ENCODE data around the gene DHX29. TPM values are rescaled to one million over a fixed set of nuclear protein-coding genes. Genes with fewer than 3 reads are reported as not detected.

Gene DHX29, protein sequence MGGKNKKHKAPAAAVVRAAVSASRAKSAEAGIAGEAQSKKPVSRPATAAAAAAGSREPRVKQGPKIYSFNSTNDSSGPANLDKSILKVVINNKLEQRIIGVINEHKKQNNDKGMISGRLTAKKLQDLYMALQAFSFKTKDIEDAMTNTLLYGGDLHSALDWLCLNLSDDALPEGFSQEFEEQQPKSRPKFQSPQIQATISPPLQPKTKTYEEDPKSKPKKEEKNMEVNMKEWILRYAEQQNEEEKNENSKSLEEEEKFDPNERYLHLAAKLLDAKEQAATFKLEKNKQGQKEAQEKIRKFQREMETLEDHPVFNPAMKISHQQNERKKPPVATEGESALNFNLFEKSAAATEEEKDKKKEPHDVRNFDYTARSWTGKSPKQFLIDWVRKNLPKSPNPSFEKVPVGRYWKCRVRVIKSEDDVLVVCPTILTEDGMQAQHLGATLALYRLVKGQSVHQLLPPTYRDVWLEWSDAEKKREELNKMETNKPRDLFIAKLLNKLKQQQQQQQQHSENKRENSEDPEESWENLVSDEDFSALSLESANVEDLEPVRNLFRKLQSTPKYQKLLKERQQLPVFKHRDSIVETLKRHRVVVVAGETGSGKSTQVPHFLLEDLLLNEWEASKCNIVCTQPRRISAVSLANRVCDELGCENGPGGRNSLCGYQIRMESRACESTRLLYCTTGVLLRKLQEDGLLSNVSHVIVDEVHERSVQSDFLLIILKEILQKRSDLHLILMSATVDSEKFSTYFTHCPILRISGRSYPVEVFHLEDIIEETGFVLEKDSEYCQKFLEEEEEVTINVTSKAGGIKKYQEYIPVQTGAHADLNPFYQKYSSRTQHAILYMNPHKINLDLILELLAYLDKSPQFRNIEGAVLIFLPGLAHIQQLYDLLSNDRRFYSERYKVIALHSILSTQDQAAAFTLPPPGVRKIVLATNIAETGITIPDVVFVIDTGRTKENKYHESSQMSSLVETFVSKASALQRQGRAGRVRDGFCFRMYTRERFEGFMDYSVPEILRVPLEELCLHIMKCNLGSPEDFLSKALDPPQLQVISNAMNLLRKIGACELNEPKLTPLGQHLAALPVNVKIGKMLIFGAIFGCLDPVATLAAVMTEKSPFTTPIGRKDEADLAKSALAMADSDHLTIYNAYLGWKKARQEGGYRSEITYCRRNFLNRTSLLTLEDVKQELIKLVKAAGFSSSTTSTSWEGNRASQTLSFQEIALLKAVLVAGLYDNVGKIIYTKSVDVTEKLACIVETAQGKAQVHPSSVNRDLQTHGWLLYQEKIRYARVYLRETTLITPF (N-terminal part only)
- 20.7 and 21.1 TPM in 2 replicates for total RNA-seq

DNA sequence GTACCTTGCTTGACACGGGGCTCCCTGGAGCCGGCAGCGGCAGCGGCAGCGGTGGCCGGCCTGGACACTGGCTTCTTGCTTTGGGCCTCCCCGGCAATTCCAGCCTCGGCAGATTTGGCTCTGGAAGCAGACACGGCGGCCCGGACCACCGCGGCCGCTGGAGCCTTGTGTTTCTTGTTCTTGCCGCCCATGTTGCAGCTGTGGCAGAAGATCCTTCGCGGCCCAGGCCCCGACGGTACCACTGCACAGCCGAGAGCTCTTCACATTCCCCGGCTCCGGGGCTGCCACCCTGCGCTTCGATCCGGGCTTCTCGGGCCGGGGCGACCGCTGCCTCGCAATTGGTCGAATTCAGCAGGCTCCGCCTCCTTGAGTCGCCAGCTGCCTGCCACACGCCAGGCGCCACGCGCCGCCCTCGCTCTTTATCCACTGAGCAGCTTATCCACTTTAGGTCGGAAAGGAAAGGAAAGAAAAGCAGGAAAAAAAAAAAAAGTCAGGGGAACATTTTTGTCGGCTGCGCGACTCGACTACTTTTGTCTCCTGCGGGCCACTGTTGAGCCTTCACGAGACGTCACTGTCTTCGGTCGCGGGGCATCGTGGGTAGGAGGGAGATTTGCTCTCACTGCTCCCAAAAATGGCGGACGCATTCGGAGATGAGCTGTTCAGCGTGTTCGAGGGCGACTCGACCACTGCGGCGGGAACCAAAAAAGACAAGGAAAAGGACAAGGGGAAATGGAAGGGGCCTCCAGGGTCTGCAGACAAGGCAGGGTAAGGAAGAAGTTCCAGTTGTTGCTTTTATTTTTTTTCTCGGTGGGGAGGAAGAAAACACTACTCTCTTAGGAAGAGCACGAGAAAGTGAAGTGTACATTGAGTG is at the start of gene DHX29, which contains the start of gene MTREX:
Gene DHX29 (minus strand): TSS at position 312 of the 871 bp plus-strand sequence. CDS start 121 bp downstream, at position 191.
Gene MTREX (plus strand): TSS at position 607 of the 871 bp plus-strand sequence. CDS start 25 bp downstream, at position 632.
- intact Hi-C loops (cut with micrococcal nuclease), result loop anchor here (1.0 to 10.0 kb wide), 11 partner anchors 75 to 1867 kb away; partner anchors contain the start of genes ARL15, CCNO, GPBP1 and MAP3K1

DNA sequence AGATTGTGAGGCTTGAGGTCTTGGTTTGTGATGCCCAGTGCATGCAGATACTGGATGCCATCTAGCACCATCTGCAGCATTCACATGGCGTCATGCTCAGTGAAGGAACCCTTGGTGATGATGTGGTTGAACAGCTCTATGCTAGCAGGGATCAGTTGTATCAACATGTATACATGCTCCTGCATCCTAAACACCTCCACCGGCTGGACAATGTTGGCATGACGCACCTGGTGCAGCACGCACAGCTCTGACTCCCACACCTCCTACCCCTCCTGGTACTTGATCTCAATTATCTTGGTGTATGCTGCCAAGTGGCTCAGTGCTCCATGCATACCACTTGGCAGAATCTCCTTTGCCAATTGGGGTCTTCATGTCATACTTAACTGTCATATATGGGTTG is 49.4 kb upstream of the DHX29 start:
- intact Hi-C loops (cut with micrococcal nuclease), result no loop called here

DNA sequence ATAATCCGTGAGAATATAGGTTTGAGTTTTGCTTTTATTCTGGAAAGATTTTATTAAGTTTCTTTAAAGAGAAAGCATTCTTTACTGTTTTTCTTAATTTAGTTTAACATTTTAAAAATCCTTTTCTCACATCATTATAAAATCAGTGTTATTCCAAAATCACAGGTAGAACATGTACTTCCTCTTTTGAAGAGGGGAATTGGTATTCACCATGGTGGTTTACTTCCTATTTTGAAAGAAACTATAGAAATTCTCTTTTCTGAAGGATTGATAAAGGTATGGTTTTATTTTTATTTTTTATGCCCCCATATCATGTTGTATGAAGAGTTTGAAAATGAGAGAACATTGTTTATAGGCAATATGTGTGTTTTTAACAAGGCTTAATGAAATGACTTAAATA is 43.3 kb upstream of the DHX29 start:
- intact Hi-C loops (cut with micrococcal nuclease), result no loop called here

DNA sequence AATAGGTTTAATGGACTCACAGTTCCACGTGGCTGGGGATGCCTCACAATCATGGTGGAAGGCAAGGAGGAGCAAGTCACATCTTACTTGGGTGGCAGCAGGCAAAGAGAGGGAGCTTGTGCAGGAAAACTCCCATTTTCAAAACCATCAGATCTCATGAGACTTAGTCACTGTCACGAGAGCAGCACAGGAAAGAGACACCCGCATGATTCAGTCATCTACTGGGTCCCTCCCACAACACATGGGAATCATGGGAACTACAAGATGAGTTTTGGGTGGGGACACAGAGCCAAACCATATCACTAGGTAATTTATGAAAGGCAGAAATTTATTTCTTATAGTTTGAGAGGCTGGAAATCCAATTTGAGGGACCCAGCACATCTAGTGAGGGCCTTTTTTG is 40.3 kb upstream of the DHX29 start:
- intact Hi-C loops (cut with micrococcal nuclease), result no loop called here

DNA sequence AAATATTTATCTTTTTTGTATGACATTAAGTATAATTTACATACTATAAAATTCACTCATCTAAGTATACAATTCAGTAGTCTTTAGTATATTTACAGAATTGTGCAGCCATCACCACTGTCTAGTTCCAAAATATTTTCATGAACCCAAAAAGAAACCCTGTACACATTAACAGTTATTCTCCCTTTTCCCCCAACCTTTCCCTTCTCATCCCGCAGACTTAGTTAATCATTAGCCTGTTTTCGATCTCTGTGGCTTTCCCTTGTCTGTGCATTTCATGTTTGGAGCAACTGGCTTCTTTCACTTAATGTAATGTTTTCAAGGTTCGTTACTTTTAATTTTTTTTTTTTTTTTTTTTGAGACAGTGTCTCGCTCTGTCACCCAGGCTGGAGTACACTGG is 37.8 kb upstream of the DHX29 start:
- intact Hi-C loops (cut with micrococcal nuclease), result loop anchor here (2.0 kb wide), 1 partner anchor 173 kb away; the partner anchor contains the start of gene CDC20B

DNA sequence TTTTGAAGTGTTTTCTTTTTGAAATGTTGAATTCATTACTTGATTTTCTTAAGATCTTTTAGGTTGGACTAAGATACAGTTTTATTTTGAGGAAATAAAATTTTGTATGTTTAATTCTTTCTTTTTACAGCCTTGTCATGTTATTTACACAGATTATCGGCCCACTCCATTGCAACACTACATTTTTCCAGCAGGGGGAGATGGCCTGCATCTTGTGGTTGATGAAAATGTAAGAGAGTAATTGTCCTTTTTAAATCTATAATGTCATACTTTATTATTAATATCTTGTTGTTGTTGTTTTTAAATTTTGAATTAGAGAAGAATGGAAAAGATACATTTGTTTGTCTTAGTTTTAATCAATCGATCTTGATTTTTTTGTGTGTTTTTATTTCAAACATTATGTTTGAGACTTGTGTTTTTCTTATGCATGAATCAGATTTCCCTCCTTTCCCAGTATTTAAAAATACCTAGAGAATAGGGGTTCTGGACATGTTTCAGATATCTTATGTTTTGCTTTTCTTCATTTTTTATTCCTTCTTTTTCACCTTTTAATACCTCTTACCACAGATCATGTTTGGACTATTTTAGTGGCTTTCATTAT is 37.0 kb upstream of the DHX29 start:
- intact Hi-C loops (cut with micrococcal nuclease), result loop anchor here (1.0 to 5.0 kb wide), 5 partner anchors 19 to 347 kb away; partner anchors contain the start of genes CDC20B and PLPP1

DNA sequence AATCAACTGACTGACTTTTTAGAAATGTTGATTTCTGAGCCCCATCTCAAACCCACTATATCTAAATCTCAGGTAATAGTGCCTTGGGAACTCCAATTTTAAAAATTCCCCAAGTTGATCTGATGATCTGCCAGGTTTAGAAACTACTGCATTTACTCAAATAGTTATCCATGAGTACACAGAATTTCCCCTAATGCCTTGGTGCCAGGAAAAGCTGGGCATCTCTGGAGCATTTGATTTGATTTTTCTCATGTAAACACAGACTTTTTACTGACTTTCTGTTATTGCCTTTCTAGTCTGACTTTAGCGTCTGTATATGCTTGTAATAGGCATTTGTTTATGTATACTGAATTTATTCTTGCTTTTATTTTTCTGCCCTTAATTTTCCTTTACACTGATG is 36.1 kb upstream of the DHX29 start:
- intact Hi-C loops (cut with micrococcal nuclease), result loop anchor here (1.0 to 5.0 kb wide), 5 partner anchors 18 to 348 kb away; partner anchors contain the start of genes CDC20B and PLPP1

DNA sequence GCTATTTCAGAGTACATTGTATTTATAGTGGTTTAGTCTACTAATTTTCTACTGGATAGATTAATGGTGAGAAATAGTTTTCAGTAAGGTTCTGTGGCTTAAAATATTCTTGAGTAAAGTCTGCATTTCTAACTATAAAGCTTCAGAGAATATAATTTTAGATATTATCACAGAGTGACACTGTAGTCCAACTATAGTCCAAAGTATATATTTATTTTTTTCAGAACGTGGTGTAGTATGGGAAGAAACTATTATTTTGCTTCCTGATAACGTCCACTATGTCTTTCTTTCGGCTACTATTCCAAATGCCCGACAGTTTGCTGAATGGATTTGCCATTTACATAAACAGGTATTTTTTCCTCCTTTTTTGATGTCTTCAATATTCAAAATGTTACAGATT is 35.6 kb upstream of the DHX29 start:
- intact Hi-C loops (cut with micrococcal nuclease), result loop anchor here (5.0 kb wide), 1 partner anchor 64 kb away; no protein-coding TSS in a partner anchor

DNA sequence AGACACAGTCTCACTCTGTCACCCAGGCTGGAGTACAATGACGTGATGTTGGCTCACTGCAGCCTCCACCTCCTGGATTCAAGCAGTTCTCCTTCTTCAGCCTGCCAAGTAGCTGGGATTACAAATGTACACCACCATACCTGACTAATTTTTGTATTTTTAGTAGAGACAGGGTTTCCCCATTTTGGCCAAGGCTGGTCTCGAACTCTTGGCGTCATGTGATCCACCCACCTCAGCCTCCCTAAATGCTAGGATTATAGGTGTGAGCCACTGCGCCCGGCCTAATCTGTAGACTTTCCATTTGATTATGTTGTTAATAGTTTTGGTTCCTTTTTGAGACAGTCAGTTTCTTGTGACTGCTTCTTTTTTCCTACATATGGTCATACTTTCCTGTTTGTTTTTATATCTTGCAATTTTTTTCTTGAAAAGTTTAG is 31.3 kb upstream of the DHX29 start:
- intact Hi-C loops (cut with micrococcal nuclease), result no loop called here

DNA sequence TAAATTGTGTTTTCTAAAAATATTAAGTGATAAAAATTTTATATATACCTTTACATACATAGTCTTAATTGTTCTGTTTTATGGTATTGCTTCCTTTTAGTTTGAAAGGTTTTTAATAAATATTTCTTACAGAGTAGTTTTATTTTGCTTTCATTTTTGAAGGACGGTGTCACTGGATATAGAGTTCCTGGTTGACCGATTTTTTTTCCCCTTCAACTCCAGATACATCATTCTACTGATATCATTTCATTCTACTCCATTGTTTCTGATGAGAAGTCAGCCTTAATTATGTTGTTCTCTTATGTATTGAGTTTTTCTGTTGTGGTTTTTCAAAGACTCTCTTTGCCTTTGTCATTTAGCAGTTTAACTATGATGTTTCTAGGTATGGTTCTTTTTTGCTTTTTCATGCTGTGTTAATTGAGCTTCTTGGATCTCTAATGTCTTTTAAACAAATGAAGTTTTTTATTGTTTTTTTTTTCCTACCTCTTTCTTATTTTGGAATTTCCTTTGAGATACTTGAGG is 30.7 kb upstream of the DHX29 start:
- intact Hi-C loops (cut with micrococcal nuclease), result no loop called here

DNA sequence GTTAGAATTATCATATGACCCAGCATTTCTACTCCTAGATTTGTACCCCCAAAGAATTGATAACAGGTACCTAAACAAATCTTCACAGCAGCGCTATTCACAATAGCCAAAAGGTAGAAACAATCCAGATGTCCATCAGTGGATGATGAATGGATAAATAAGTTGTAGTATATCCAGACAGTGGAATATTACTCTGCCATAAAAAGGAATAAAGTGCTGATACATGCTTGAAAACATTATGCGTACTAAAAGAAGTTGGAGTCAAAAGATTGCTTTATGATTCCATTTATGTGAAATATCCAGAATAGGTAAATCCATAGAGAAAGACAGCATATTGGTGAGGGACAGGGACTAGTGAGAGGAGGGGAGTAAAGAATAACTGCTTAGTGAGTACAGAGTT is 26.3 kb upstream of the DHX29 start:
- intact Hi-C loops (cut with micrococcal nuclease), result no loop called here

DNA sequence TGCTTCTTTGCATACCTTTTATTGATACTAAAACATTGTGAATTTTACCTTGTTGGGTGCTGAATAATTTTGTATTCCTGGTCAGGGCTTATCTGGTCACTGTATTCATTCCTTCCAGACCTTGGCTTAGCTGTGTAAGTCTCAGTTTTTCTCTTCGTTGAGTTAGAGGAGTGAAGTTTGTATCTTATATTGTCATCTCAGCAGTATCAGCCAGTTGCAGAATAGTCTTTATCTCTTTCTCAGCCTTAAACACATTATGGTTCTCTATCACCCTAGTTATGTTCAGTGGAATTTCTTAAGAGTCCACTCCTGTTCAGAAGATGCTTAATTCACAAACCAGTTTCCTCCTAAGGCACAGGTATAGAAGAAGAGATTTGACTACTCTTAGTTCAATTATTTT is 25.5 kb upstream of the DHX29 start:
- intact Hi-C loops (cut with micrococcal nuclease), result no loop called here

DNA sequence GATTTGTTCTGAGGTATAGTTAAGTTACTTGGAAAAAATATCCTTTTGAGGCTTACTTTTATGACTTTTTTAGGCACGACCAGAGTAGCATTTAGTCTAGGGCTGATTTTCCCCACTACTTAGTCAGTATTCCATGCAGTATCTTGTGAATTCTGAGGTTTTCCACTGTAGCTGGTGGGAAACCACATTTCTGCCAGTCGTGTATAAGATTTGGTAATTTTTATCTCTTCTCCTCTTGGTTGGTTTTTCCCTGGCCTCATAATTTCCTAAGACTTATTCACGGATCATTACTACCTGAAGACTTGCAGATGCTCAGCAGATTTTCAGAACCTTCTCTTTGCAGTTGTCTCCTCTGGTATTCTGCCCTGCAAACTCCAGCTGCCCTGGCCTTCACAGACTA is 23.8 kb upstream of the DHX29 start:
- intact Hi-C loops (cut with micrococcal nuclease), result no loop called here

DNA sequence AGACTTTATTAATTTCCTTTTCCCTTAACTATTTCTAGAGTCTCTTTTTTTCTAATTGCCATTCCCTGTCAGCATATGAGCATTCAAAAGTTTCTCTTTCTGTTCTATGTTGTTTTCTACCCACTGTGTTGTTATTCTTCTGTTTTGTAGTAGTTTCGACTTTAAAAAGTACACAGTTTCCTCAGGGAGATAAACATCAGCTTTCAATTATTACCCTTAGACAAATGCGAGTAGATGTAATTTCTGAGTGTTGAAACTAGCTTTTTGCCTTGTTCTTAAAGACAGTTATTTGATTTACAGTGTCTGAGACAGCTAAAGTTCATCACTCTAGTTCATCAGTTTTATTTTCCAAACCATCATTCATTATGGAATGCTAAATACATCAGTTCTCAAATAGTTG is 19.8 kb upstream of the DHX29 start:
- intact Hi-C loops (cut with micrococcal nuclease), result no loop called here

DNA sequence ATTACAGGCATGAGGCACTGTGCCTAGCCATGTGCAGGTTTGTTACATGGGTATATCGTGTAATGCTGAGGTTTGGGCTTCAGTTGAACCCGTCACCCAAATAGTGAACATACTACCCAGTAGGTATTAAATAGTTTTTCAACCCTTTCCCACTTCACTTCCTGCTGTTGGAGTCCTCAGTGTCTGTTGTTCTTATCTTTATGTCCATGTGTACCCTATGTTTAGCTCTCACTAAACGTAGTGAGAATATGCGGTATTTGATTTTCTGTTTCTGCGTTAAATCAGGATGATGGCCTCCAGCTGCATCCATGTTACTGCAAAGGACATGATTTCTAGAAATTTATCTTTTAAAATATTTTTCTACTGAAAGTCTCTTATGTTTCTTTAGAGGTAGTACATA is 18.1 kb upstream of the DHX29 start:
- intact Hi-C loops (cut with micrococcal nuclease), result loop anchor here (1.0 kb wide), 1 partner anchor 19 kb away; no protein-coding TSS in a partner anchor

DNA sequence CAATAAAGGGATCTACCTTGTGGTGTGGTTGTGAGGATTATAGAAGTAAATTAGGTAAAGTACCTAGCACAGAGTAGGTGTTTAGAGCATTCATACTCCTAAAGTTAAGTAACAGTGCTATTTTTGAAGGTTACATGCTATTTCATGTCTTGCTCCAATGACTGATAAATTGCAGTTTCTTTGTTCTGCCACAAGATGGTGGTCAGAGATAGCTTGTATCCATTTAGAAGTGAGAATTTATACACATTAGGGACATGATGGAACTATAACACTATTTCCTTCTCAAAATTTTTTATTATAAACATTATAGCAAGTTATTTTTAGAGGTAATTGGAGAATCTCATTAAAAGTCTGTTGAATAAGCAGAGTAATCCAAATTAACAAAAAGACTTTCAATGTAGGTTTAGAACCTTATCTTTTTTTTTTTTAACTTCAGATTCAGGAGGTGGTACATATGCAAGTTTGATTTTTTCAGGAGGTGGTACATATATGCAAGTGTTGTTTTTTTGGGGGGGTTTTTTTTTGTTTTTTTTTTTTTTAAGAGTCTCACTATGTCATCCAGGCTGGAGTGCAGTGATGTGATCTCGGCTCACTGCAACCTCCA is 17.4 kb upstream of the DHX29 start:
- intact Hi-C loops (cut with micrococcal nuclease), result loop anchor here (1.0 to 5.0 kb wide), 4 partner anchors 19 to 597 kb away; no protein-coding TSS in a partner anchor

DNA sequence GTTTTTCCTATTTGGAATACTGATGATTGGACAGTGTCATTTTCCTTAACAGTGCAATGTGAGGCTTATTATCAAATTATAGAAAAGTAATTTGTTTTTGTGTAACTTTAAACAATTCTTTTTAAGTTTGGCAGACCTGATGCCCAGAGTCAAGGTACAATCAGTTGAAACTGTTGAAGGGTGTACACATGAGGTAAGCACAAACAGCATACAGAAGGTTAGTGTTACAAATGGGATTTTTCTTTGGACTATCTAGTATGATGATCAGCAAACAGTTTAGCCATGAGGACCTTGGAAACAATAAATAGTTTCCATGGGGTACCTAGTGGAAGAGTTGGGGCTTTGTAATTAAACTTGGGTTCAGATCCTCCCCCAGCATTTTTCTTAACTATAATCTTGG is 16.5 kb upstream of the DHX29 start:
- intact Hi-C loops (cut with micrococcal nuclease), result loop anchor here (1.0 to 5.0 kb wide), 3 partner anchors 152 to 598 kb away; no protein-coding TSS in a partner anchor

DNA sequence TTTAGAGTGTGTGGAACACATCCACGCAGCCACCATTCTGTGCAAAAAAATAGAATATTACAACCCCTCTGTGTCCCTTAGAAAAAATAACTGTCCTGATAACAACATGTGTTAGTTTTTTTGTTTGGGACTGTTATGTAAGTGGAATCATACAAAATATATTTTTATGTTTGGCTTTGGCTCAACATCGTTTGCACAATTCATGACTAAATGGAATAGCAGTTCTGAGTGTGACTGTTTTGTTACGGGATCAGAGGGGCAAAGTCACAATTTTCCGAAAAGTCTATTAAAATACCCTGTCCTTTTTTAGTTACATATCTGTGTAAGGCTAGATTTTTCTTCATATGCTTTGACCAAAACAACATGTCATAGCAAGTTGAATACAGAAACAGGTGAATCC is 13.1 kb upstream of the DHX29 start:
- intact Hi-C loops (cut with micrococcal nuclease), result loop anchor here (5.0 kb wide), 1 partner anchor 602 kb away; no protein-coding TSS in a partner anchor

Data from T-helper 1 cell treated with Interleukin-12 subunit alpha and Interleukin-12 subunit beta and Interleukin-4 antibody, amounts not matched to agents 30 ng/mL and 1 ng/mL, for 36 hours (primary cell).